Esophagus squamous epithelium (tissue), 4 donors: ENCODE data around the gene ADAM33.

ENCODE experiments used
- CTCF ChIP-seq, 6 experiments: fragments of 450-650 bp in 4 of 6; fragments of 200-600 bp in 2 of 6; sonication (generic) in 2 of 6; IDR thresholded peaks; one replicate each; pipeline ENCODE4 v1.5.1; 2016 to 2019; ENCODE audit warnings: antibody characterized with exemption in 6 of 6, mild to moderate bottlenecking in 4 of 6, moderate library complexity in 4 of 6
- POLR2A ChIP-seq, 4 donors: fragments of 450-650 bp; IDR thresholded peaks; one replicate each; pipeline ENCODE4 v1.6.1; 2017; ENCODE audit warnings: antibody characterized with exemption in 4 of 4, mild to moderate bottlenecking in 4 of 4, moderate library complexity in 3 of 4

- TF ChIP-seq CTCF (IDR thresholded peaks at IDR 0.05) (no peak), POLR2A (IDR thresholded peaks at IDR 0.05) (no peak)
These were observed 12.0 kb downstream of the ADAM33 start for GRCh38 chr20:3669710-3670367.
